Liver (tissue), 9 donors: ENCODE data around the gene RFTN2. TPM values are rescaled to one million over a fixed set of nuclear protein-coding genes. Genes with fewer than 3 reads are reported as not detected.

Experiments used
- DNase-seq: peaks from one replicate; pipeline ENCODE4 v3.0.0-alpha.2; 2017; ENCODE audit warnings: low spot score
- H3K27ac ChIP-seq, 2 donors: one replicate each; pipeline ENCODE4 v1.7.0; 2013; ENCODE audit warnings: inconsistent platforms in 2 of 2, low read length in 2 of 2, control low read depth in 1 of 2, low read depth in 1 of 2, mild to moderate bottlenecking in 1 of 2
- H3K27me3 ChIP-seq, 4 donors: one replicate each; pipeline versions ENCODE4 v1.6.1 to v1.7.0; 2013; ENCODE audit warnings: low read length in 3 of 4, inconsistent platforms in 1 of 4, mild to moderate bottlenecking in 1 of 4, moderate library complexity in 1 of 4; ENCODE audit not compliant: control insufficient read depth in 4 of 4, insufficient read depth in 4 of 4
- H3K36me3 ChIP-seq, 4 donors: one replicate each; pipeline versions ENCODE4 v1.6.1 to v1.7.0; 2013; ENCODE audit warnings: low read length in 3 of 4, mild to moderate bottlenecking in 3 of 4, low read depth in 1 of 4, moderate library complexity in 1 of 4; ENCODE audit not compliant: control insufficient read depth in 4 of 4, insufficient read depth in 3 of 4
- H3K4me1 ChIP-seq, 4 donors: one replicate each; pipeline versions ENCODE4 v1.6.1 to v1.7.0; 2013; ENCODE audit warnings: low read length in 3 of 4, mild to moderate bottlenecking in 3 of 4, moderate library complexity in 1 of 4; ENCODE audit not compliant: control insufficient read depth in 4 of 4, insufficient read depth in 4 of 4
- H3K4me3 ChIP-seq, 3 donors: one replicate each; pipeline versions ENCODE4 v1.6.1 to v1.7.0; 2013; ENCODE audit warnings: low read length in 3 of 3, control low read depth in 1 of 3, low read depth in 1 of 3, mild to moderate bottlenecking in 1 of 3
- H3K9ac ChIP-seq, 2 donors: one replicate each; pipeline ENCODE4 v1.7.0; 2013; ENCODE audit warnings: low read length in 2 of 2, mild to moderate bottlenecking in 2 of 2, moderate library complexity in 2 of 2, control low read depth in 1 of 2, low read depth in 1 of 2
- H3K9me3 ChIP-seq, 4 donors: one replicate each; pipeline versions ENCODE4 v1.6.1 to v1.7.0; 2013; ENCODE audit warnings: low read length in 3 of 4; ENCODE audit not compliant: control insufficient read depth in 4 of 4
- EGR1 ChIP-seq, 2 donors: IDR thresholded peaks; 2 replicates each; pipeline ENCODE4 v1.6.1; 2016 to 2018; ENCODE audit warnings: antibody characterized with exemption in 2 of 2, low read depth in 2 of 2
- FOXA1 ChIP-seq: IDR thresholded peaks from 2 replicates; pipeline ENCODE4 v1.6.1; 2016; ENCODE audit warnings: antibody characterized with exemption
- FOXA2 ChIP-seq: IDR thresholded peaks from 2 replicates; pipeline ENCODE4 v1.6.1; 2016; ENCODE audit warnings: antibody characterized with exemption
- GABPA ChIP-seq, 2 donors: IDR thresholded peaks in 1 of 2; conservative IDR thresholded peaks in 1 of 2; 2 replicates each; pipeline ENCODE4 v1.6.1; 2016; ENCODE audit warnings: antibody characterized with exemption in 2 of 2, mild to moderate bottlenecking in 1 of 2, moderate library complexity in 1 of 2
- HNF4A ChIP-seq, 2 donors: conservative IDR thresholded peaks; 2 replicates each; pipeline ENCODE4 v1.6.1; 2016; ENCODE audit warnings: antibody characterized with exemption in 2 of 2, mild to moderate bottlenecking in 2 of 2
- HNF4G ChIP-seq: IDR thresholded peaks from 2 replicates; pipeline ENCODE4 v1.6.1; 2016; ENCODE audit warnings: antibody characterized with exemption
- NR2F2 ChIP-seq: IDR thresholded peaks from 2 replicates; pipeline ENCODE4 v1.6.1; 2016; ENCODE audit warnings: antibody characterized with exemption
- RAD21 ChIP-seq, 2 donors: IDR thresholded peaks; 2 replicates each; pipeline ENCODE4 v1.6.1; 2016; ENCODE audit warnings: antibody characterized with exemption in 2 of 2, mild to moderate bottlenecking in 2 of 2
- YY1 ChIP-seq: IDR thresholded peaks from 2 replicates; pipeline ENCODE4 v1.6.1; 2016; ENCODE audit warnings: antibody characterized with exemption, mild to moderate bottlenecking
- ZBTB33 ChIP-seq: IDR thresholded peaks from 2 replicates; pipeline ENCODE4 v1.6.1; 2016; ENCODE audit warnings: antibody characterized with exemption
- WGBS: extraction: QIAGEN DNeasy Blood & Tissue Kit; methylation state at CpG from one replicate; pipeline ENCODE4 v1.1.7; 2013; 5-methylcytosine and 5-hydroxymethylcytosine counted together
- polyA plus RNA-seq, 2 donors: library from polyadenylated mRNA; stranded (reverse) in 1 of 2; unstranded in 1 of 2; fragments of 200-250 nt in 1 of 2; fragments of >200 nt in 1 of 2; fragmentation: Nextera tagmentation in 1 of 2; extraction: Ambion mirVana in 1 of 2; gene quantifications; one replicate each; pipeline versions ENCODE4 v1.2.1 to v1.2.3, GENCODE V29; 2013 to 2015
- total RNA-seq, 2 donors: library from RNA; depleted of rRNA; stranded (reverse); fragments of >200 nt; gene quantifications; one replicate each; pipeline ENCODE4 v1.2.3, GENCODE V29; 2014
- TF ChIP-seq, protein P1 (sequence below): IDR thresholded peaks from 2 replicates; pipeline ENCODE4 v1.6.1; 2016; ENCODE audit warnings: antibody characterized with exemption
- TF ChIP-seq, protein P2 (sequence below): IDR thresholded peaks from 2 replicates; pipeline ENCODE4 v1.6.1; 2016; ENCODE audit warnings: antibody characterized with exemption, mild to moderate bottlenecking
- TF ChIP-seq, protein P3 (sequence below): fragments of 150-350 bp; IDR thresholded peaks from 2 replicates; pipeline ENCODE4 v1.5.1; 2017; ENCODE audit warnings: improper control_type of control experiment, low read depth, low read length; ENCODE audit not compliant: missing input control
- donor health status: healthy.
- donor health status: healthy.
- donor health status: healthy.
- donor health status: healthy.
- donor health status: healthy.

RFTN2 gene
- total and polyA plus RNA-seq, 4 donors = 0.40 to 4.2 (median 1.2) TPM

DNA sequence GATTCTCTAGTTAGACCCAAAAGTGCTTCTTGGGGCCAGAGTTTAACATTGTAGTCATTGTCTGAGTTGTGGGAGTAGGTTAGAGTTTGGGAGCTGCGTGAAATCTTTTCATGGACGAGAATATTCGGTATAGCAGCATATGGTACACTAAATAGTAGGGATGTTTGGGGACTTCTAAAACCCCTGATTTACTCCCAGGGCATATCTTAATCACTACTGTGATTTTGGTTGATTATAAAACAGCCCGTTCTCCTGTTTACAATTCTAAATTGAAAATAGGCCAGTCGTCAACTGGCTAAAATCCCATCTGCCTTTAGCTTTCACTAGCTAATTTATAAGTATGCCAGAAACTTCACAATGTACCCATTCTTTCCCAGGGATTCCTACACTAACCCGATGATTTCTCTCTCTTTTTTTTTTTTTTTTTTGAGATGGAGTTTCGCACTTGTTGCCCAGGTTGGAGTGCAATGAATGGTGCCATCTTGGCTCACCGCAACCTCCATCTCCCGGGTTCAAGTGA is 115.2 kb downstream of the RFTN2 start:
- 96% methylated on average over 9 of the region's 9 CpGs for WGBS
- no peaks in the 10 kb centered on the region for H3K4me1 ChIP-seq
- H3K9ac ChIP-seq = no peak overlapping the region
- DNase-seq = no peak
- no peak overlapping the region for H3K4me3 ChIP-seq
- H3K27ac ChIP-seq = no peak overlapping the region
- TF ChIP-seq EGR1 (IDR thresholded peaks at IDR 0.05; ENCODE audit: low read depth in 2 of 2) (no peak), ZBTB33 (no peak), RAD21 (IDR thresholded peaks at IDR 0.05) (no peak), FOXA2 (no peak), NR2F2 (no peak), YY1 (no peak)
- TF ChIP-seq, protein P1, sequence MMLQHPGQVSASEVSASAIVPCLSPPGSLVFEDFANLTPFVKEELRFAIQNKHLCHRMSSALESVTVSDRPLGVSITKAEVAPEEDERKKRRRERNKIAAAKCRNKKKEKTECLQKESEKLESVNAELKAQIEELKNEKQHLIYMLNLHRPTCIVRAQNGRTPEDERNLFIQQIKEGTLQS = no peak
- TF ChIP-seq, protein P2, sequence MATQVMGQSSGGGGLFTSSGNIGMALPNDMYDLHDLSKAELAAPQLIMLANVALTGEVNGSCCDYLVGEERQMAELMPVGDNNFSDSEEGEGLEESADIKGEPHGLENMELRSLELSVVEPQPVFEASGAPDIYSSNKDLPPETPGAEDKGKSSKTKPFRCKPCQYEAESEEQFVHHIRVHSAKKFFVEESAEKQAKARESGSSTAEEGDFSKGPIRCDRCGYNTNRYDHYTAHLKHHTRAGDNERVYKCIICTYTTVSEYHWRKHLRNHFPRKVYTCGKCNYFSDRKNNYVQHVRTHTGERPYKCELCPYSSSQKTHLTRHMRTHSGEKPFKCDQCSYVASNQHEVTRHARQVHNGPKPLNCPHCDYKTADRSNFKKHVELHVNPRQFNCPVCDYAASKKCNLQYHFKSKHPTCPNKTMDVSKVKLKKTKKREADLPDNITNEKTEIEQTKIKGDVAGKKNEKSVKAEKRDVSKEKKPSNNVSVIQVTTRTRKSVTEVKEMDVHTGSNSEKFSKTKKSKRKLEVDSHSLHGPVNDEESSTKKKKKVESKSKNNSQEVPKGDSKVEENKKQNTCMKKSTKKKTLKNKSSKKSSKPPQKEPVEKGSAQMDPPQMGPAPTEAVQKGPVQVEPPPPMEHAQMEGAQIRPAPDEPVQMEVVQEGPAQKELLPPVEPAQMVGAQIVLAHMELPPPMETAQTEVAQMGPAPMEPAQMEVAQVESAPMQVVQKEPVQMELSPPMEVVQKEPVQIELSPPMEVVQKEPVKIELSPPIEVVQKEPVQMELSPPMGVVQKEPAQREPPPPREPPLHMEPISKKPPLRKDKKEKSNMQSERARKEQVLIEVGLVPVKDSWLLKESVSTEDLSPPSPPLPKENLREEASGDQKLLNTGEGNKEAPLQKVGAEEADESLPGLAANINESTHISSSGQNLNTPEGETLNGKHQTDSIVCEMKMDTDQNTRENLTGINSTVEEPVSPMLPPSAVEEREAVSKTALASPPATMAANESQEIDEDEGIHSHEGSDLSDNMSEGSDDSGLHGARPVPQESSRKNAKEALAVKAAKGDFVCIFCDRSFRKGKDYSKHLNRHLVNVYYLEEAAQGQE = no peak
- peaks cover 0 to 5% (median 1%) of the 10 kb centered on the region in 4 donors for H3K36me3 ChIP-seq
- no peaks in the 10 kb centered on the region for H3K9me3 ChIP-seq
- H3K27me3 ChIP-seq = no peaks in the 10 kb centered on the region

- Histone ChIP-seq H3K27me3 (no peaks in the 10 kb centered on the region), H3K4me1 (no peaks in the 10 kb centered on the region), H3K9ac (no peak overlapping the region), H3K36me3 (peaks cover 0 to 5% (median 3%) of the 10 kb centered on the region in 4 donors), H3K9me3 (no peaks in the 10 kb centered on the region), H3K27ac (no peak overlapping the region), H3K4me3 (no peak overlapping the region)
- TF ChIP-seq HNF4G = no peak
- TF ChIP-seq, protein P2 = no peak
- TF ChIP-seq EGR1 (IDR thresholded peaks at IDR 0.05; ENCODE audit: low read depth in 2 of 2) = no peak
- TF ChIP-seq YY1 = no peak
- no peak for TF ChIP-seq ZBTB33
- TF ChIP-seq, protein P1 = no peak
- no peak for TF ChIP-seq FOXA2
- no peak for TF ChIP-seq GABPA (IDR thresholded peaks at IDR 0.05 in 1 of 2, conservative IDR thresholded peaks at IDR 0.05 in 1 of 2)
- no peak for TF ChIP-seq FOXA1
- TF ChIP-seq, protein P3, sequence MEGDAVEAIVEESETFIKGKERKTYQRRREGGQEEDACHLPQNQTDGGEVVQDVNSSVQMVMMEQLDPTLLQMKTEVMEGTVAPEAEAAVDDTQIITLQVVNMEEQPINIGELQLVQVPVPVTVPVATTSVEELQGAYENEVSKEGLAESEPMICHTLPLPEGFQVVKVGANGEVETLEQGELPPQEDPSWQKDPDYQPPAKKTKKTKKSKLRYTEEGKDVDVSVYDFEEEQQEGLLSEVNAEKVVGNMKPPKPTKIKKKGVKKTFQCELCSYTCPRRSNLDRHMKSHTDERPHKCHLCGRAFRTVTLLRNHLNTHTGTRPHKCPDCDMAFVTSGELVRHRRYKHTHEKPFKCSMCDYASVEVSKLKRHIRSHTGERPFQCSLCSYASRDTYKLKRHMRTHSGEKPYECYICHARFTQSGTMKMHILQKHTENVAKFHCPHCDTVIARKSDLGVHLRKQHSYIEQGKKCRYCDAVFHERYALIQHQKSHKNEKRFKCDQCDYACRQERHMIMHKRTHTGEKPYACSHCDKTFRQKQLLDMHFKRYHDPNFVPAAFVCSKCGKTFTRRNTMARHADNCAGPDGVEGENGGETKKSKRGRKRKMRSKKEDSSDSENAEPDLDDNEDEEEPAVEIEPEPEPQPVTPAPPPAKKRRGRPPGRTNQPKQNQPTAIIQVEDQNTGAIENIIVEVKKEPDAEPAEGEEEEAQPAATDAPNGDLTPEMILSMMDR = no peak
- TF ChIP-seq HNF4A (conservative IDR thresholded peaks at IDR 0.05) = no peak
- 97% methylated on average over 5 of the region's 5 CpGs for WGBS
- no peak for DNase-seq
Measured at GRCh38 chr2:197559681-197560080, 115.7 kb downstream of the RFTN2 start.
